Bone marrow (tissue), 2 donors: Measurements from ENCODE around the gene GARNL3.

Experiments
- DNase-seq, 2 donors: peaks; one replicate each; lab custom pipeline; 2025; lab: John Stamatoyannopoulos, UW

Gene GARNL3

GRCh38 chr9:127309715-127310114 lies 45.1 kb downstream of the GARNL3 start:
- DNase-seq = no peak

- DNase-seq = no peak
Observed at GRCh38 chr9:127311239-127311741, 46.7 kb downstream of the GARNL3 start.

- DNase-seq = no peak
Observed at GRCh38 chr9:127313042-127313560, 48.5 kb downstream of the GARNL3 start.

GRCh38 chr9:127314911-127315310 lies 50.3 kb downstream of the GARNL3 start:
- DNase-seq = no peak

- no peak for DNase-seq
Observed at GRCh38 chr9:127316586-127317323, 52.2 kb downstream of the GARNL3 start.

GRCh38 chr9:127318651-127319167 lies 54.1 kb downstream of the GARNL3 start:
- DNase-seq = no peak

GRCh38 chr9:127319366-127320114 lies 55.0 kb downstream of the GARNL3 start:
- DNase-seq = no peak

- DNase-seq = no peak
Observed at GRCh38 chr9:127320115-127320378, 55.5 kb downstream of the GARNL3 start.

- no peak for DNase-seq
Observed at GRCh38 chr9:127323393-127323792, 58.8 kb downstream of the GARNL3 start.

- DNase-seq = no peak
Observed at GRCh38 chr9:127330501-127330900, 65.9 kb downstream of the GARNL3 start.

- no peak for DNase-seq
Observed at GRCh38 chr9:127333221-127334064, 68.9 kb downstream of the GARNL3 start.

- no peak for DNase-seq
Observed at GRCh38 chr9:127334725-127335124, 70.2 kb downstream of the GARNL3 start.

GRCh38 chr9:127336086-127336485 lies 71.5 kb downstream of the GARNL3 start:
- no peak for DNase-seq

- DNase-seq = no peak
Observed at GRCh38 chr9:127336506-127337352, 72.2 kb downstream of the GARNL3 start.

- DNase-seq = no peak
Observed at GRCh38 chr9:127340721-127341120, 76.1 kb downstream of the GARNL3 start.

GRCh38 chr9:127341152-127341551 lies 76.6 kb downstream of the GARNL3 start:
- no peak for DNase-seq

- no peak for DNase-seq
Observed at GRCh38 chr9:127344368-127345000, 79.9 kb downstream of the GARNL3 start.

GRCh38 chr9:127345566-127345965 lies 81.0 kb downstream of the GARNL3 start:
- DNase-seq = no peak

GRCh38 chr9:127346584-127346983 lies 82.0 kb downstream of the GARNL3 start:
- no peak for DNase-seq
